HG03520 (cell line): Measurements from ENCODE around the gene MTG2.
"Not testable (repeated sequence)": the region's sequence is repeated elsewhere in the genome, so short reads cannot be mapped to it uniquely, and the experiment has no call there.

ENCODE experiments used
- ATAC-seq: cut with Tn5 transposase; IDR thresholded peaks from one replicate; pipeline ENCODE4 v1.9.1; 2021; ENCODE audit warnings: mild to moderate bottlenecking, moderate library complexity; ENCODE audit not compliant: unreplicated experiment

MTG2 gene

GRCh38 chr20:62145688-62146018 lies 37.2 kb upstream of the MTG2 start:
- ATAC-seq = no peak

- no peak for ATAC-seq
Measured at GRCh38 chr20:62146019-62146755, 36.6 kb upstream of the MTG2 start.

- no peak for ATAC-seq
Measured at GRCh38 chr20:62147125-62147524, 35.7 kb upstream of the MTG2 start.

- ATAC-seq = no peak
Measured at GRCh38 chr20:62147528-62147927, 35.3 kb upstream of the MTG2 start.

- not testable (repeated sequence) for ATAC-seq
Measured at GRCh38 chr20:62148383-62148782, 34.4 kb upstream of the MTG2 start.

- ATAC-seq = no peak
Measured at GRCh38 chr20:62148908-62149314, 33.9 kb upstream of the MTG2 start.

GRCh38 chr20:62149532-62150309 lies 33.1 kb upstream of the MTG2 start:
- ATAC-seq = no peak

- no peak for ATAC-seq
Measured at GRCh38 chr20:62150310-62150575, 32.6 kb upstream of the MTG2 start.

GRCh38 chr20:62151225-62151624 lies 31.6 kb upstream of the MTG2 start:
- ATAC-seq = no peak

GRCh38 chr20:62151835-62152364 lies 30.9 kb upstream of the MTG2 start:
- ATAC-seq = no peak

- no peak for ATAC-seq
Measured at GRCh38 chr20:62155428-62156253, 27.2 kb upstream of the MTG2 start.

- no peak for ATAC-seq
Measured at GRCh38 chr20:62156254-62156556, 26.6 kb upstream of the MTG2 start.

GRCh38 chr20:62156592-62157386 lies 26.0 kb upstream of the MTG2 start:
- no peak for ATAC-seq

- no peak for ATAC-seq
Measured at GRCh38 chr20:62157387-62158087, 25.3 kb upstream of the MTG2 start.

GRCh38 chr20:62158088-62158400 lies 24.8 kb upstream of the MTG2 start:
- ATAC-seq = no peak

- ATAC-seq = no peak
Measured at GRCh38 chr20:62158541-62158940, 24.3 kb upstream of the MTG2 start.

GRCh38 chr20:62159052-62159451 lies 23.8 kb upstream of the MTG2 start:
- ATAC-seq = no peak

GRCh38 chr20:62159839-62160238 lies 23.0 kb upstream of the MTG2 start:
- ATAC-seq = no peak

GRCh38 chr20:62160253-62160652 lies 22.6 kb upstream of the MTG2 start:
- ATAC-seq = no peak

GRCh38 chr20:62160876-62161275 lies 22.0 kb upstream of the MTG2 start:
- no peak for ATAC-seq

GRCh38 chr20:62161347-62161746 lies 21.5 kb upstream of the MTG2 start:
- no peak for ATAC-seq
